A549 (cell line): ENCODE results near the gene CACNB1. TPM values are rescaled to one million over a fixed set of nuclear protein-coding genes. Genes with fewer than 3 reads are reported as not detected.
A peak's percentile ranks its signal among the peaks of the same experiment; 100 is the strongest.

Source experiments
- ATAC-seq, 2 experiments: fragments of 200-7000 bp in 1 of 2; fragments of >200 bp in 1 of 2; cut with Nextera tagmentation in 1 of 2; cut with Tn5 transposase in 1 of 2; 3 replicates each; pipeline versions ENCODE4 v1.8.0 to v1.9.1; 2018 to 2020; ENCODE audit warnings: mild to moderate bottlenecking in 1 of 2, moderate library complexity in 1 of 2
- CTCF ChIA-PET: fragments of 300-600 bp; sonication (Branson Sonifier 250); formaldehyde crosslinking; extraction: SDS; loops from one replicate; lab custom pipeline; 2021; ENCODE audit warnings: antibody characterized with exemption, inconsistent platforms; lab: Yijun Ruan, JAX
- POLR2A ChIA-PET: fragments of 350-600 bp; formaldehyde crosslinking; extraction: SDS; loops from one replicate; lab custom pipeline; 2021; ENCODE audit warnings: antibody characterized with exemption, inconsistent platforms; lab: Yijun Ruan, JAX
- DNase-seq, 2 experiments: peaks; one replicate each; pipeline versions ENCODE4 v3.0.0 to v3.0.0-alpha.2; 2011 to 2016; ENCODE audit warnings: low read depth in 1 of 2, low spot score in 1 of 2
- FAIRE-seq: peaks from 2 replicates; lab custom pipeline; 2011; peaks lifted over from hg19 to GRCh38; lab: Jason Lieb, UNC
- H3K27ac ChIP-seq, 2 experiments: fragments of >200 bp; sonication (Bioruptor Twin); formaldehyde crosslinking; 3 replicates each; pipeline ENCODE4 v1.5.1; 2016 to 2017
- H3K4me1 ChIP-seq: fragments of >200 bp; sonication (Bioruptor Twin); formaldehyde crosslinking; 3 replicates; pipeline ENCODE4 v1.6.1; 2016
- H3K4me2 ChIP-seq: fragments of >200 bp; sonication (Bioruptor Twin); formaldehyde crosslinking; 3 replicates; pipeline ENCODE4 v1.6.1; 2016
- H3K4me3 ChIP-seq: fragments of >200 bp; sonication (Bioruptor Twin); formaldehyde crosslinking; 3 replicates; pipeline ENCODE4 v1.5.1; 2016
- H3K9me3 ChIP-seq: fragments of >200 bp; sonication (Bioruptor Twin); formaldehyde crosslinking; 3 replicates; pipeline ENCODE4 v1.6.1; 2016
- ATOH8 ChIP-seq: fragments of 250-450 bp; sonication (Bioruptor Pico); IDR thresholded peaks from 2 replicates; pipeline ENCODE4 v1.5.0; 2020; ENCODE audit warnings: low read depth, mild to moderate bottlenecking, moderate library complexity
- BCL3 ChIP-seq: fragments of >200 bp; sonication (Bioruptor Twin); formaldehyde crosslinking; IDR thresholded peaks from 3 replicates; pipeline ENCODE4 v1.6.1; 2016
- BHLHE40 ChIP-seq: IDR thresholded peaks from 2 replicates; pipeline ENCODE4 v1.6.1; 2012; ENCODE audit warnings: low read depth, low read length, inconsistent platforms
- CBX2 ChIP-seq: fragments of 200-600 bp; sonication (generic); IDR thresholded peaks from 2 replicates; pipeline ENCODE4 v1.6.1; 2016; ENCODE audit warnings: low read depth, mild to moderate bottlenecking, borderline replicate concordance
- CBX8 ChIP-seq: fragments of 200-600 bp; sonication (generic); IDR thresholded peaks from 2 replicates; pipeline ENCODE4 v1.6.1; 2016
- CHD2 ChIP-seq: fragments of 150-350 bp; IDR thresholded peaks from 2 replicates; pipeline ENCODE4 v1.6.1; 2014; ENCODE audit warnings: low read length; ENCODE audit not compliant: partially characterized antibody
- CHD4 ChIP-seq: fragments of 200-600 bp; sonication (generic); IDR thresholded peaks from 2 replicates; pipeline ENCODE4 v1.6.1; 2016; ENCODE audit warnings: antibody characterized with exemption, mild to moderate bottlenecking, borderline replicate concordance
- CTCF ChIP-seq: fragments of >200 bp; sonication (Bioruptor Twin); formaldehyde crosslinking; IDR thresholded peaks from 3 replicates; pipeline ENCODE4 v1.5.1; 2016
- EHF ChIP-seq: fragments of 250-450 bp; sonication (Bioruptor Pico); IDR thresholded peaks from 2 replicates; pipeline ENCODE4 v1.5.0; 2020; ENCODE audit warnings: mild to moderate bottlenecking
- ELK1 ChIP-seq: fragments of 150-350 bp; IDR thresholded peaks from 2 replicates; pipeline ENCODE4 v1.6.1; 2014; ENCODE audit warnings: low read depth, mild to moderate bottlenecking, low read length
- EP300 ChIP-seq, 2 experiments: fragments of >200 bp; sonication (Bioruptor Twin); formaldehyde crosslinking; IDR thresholded peaks; 2 replicates in 1 of 2; 3 replicates in 1 of 2; pipeline ENCODE4 v1.6.1; 2016 to 2017
- FOSB ChIP-seq: fragments of 250-450 bp; sonication (Bioruptor Pico); IDR thresholded peaks from 2 replicates; pipeline ENCODE4 v1.5.0; 2020; ENCODE audit warnings: mild to moderate bottlenecking, moderate library complexity
- FOSL2 ChIP-seq, 2 experiments: fragments of 450-650 bp in 1 of 2; fragments of >200 bp in 1 of 2; sonication (Bioruptor Twin) in 1 of 2; formaldehyde crosslinking; IDR thresholded peaks; 2 replicates each; pipeline versions ENCODE4 v1.5.0 to v1.6.1; 2016 to 2020; ENCODE audit warnings: mild to moderate bottlenecking in 1 of 2, moderate library complexity in 1 of 2
- FOXS1 ChIP-seq: fragments of 250-450 bp; sonication (Bioruptor Pico); IDR thresholded peaks from 2 replicates; pipeline ENCODE4 v1.5.0; 2020; ENCODE audit warnings: mild to moderate bottlenecking, moderate library complexity
- GATA3 ChIP-seq: IDR thresholded peaks from 2 replicates; pipeline ENCODE4 v1.6.1; 2012; ENCODE audit warnings: borderline replicate concordance
- HES2 ChIP-seq: fragments of >200 bp; sonication (Bioruptor Twin); formaldehyde crosslinking; IDR thresholded peaks from 2 replicates; pipeline ENCODE4 v1.6.1; 2016
- HEYL ChIP-seq: fragments of 250-450 bp; sonication (Bioruptor Pico); IDR thresholded peaks from 2 replicates; pipeline ENCODE4 v1.8.0; 2021; ENCODE audit warnings: mild to moderate bottlenecking, moderate library complexity
- HMGXB4 ChIP-seq: fragments of 250-450 bp; sonication (Bioruptor Pico); IDR thresholded peaks from 2 replicates; pipeline ENCODE4 v1.5.0; 2021; ENCODE audit warnings: mild to moderate bottlenecking, moderate library complexity, borderline replicate concordance
- HOXA7 ChIP-seq: fragments of 250-450 bp; sonication (Bioruptor Pico); IDR thresholded peaks from 2 replicates; pipeline ENCODE4 v1.5.0; 2020; ENCODE audit warnings: mild to moderate bottlenecking, moderate library complexity
- JUN ChIP-seq, 2 experiments: fragments of >200 bp; sonication (Bioruptor Twin); formaldehyde crosslinking; IDR thresholded peaks; 2 replicates in 1 of 2; 3 replicates in 1 of 2; pipeline ENCODE4 v1.6.1; 2016 to 2017
- JUNB ChIP-seq: fragments of >200 bp; sonication (Bioruptor Twin); formaldehyde crosslinking; IDR thresholded peaks from 2 replicates; pipeline ENCODE4 v1.6.1; 2016
- KDM1A ChIP-seq: fragments of 200-600 bp; sonication (generic); IDR thresholded peaks from 2 replicates; pipeline ENCODE4 v1.6.1; 2016; ENCODE audit warnings: low read depth, mild to moderate bottlenecking
- MAFK ChIP-seq: fragments of 450-650 bp; IDR thresholded peaks from 2 replicates; pipeline ENCODE4 v1.6.1; 2014; ENCODE audit not compliant: partially characterized antibody
- MAX ChIP-seq: IDR thresholded peaks from 2 replicates; pipeline ENCODE4 v1.6.1; 2012
- MAZ ChIP-seq: fragments of 150-350 bp; IDR thresholded peaks from 2 replicates; pipeline ENCODE4 v1.6.1; 2014; ENCODE audit warnings: antibody characterized with exemption, low read depth, low read length, borderline replicate concordance
- NR3C1 ChIP-seq: fragments of >200 bp; sonication (Bioruptor Twin); formaldehyde crosslinking; IDR thresholded peaks from 3 replicates; pipeline ENCODE4 v1.6.1; 2017
- PBX3 ChIP-seq: IDR thresholded peaks from 2 replicates; pipeline ENCODE4 v1.6.1; 2012
- PHF8 ChIP-seq: fragments of 200-600 bp; sonication (generic); IDR thresholded peaks from 2 replicates; pipeline ENCODE4 v1.6.1; 2016; ENCODE audit warnings: low read depth, mild to moderate bottlenecking, antibody characterized with exemption, moderate library complexity, borderline replicate concordance
- POLR2AphosphoS2 ChIP-seq: conservative IDR thresholded peaks from 2 replicates; pipeline ENCODE4 v1.6.1; 2012; ENCODE audit warnings: low read length, improper control_type of control experiment, inconsistent platforms
- RARB ChIP-seq: fragments of 250-450 bp; sonication (Bioruptor Pico); IDR thresholded peaks from 2 replicates; pipeline ENCODE4 v1.8.0; 2021; ENCODE audit warnings: mild to moderate bottlenecking, moderate library complexity
- TFCP2L1 ChIP-seq: fragments of 250-450 bp; sonication (Bioruptor Pico); IDR thresholded peaks from 2 replicates; pipeline ENCODE4 v1.5.0; 2021; ENCODE audit warnings: mild to moderate bottlenecking
- TP53 ChIP-seq: fragments of 250-450 bp; sonication (Bioruptor Pico); IDR thresholded peaks from 2 replicates; pipeline ENCODE4 v1.5.0; 2021; ENCODE audit warnings: mild to moderate bottlenecking, moderate library complexity
- ZFP36 ChIP-seq: fragments of 450-650 bp; IDR thresholded peaks from 2 replicates; pipeline ENCODE4 v1.6.1; 2014; ENCODE audit warnings: borderline replicate concordance; ENCODE audit not compliant: partially characterized antibody
- ZNF302 ChIP-seq: fragments of 250-450 bp; sonication (Bioruptor Pico); IDR thresholded peaks from 2 replicates; pipeline ENCODE4 v1.9.0; 2021; ENCODE audit warnings: inconsistent platforms, mild to moderate bottlenecking, moderate library complexity
- WGBS: methylation state at CpG from one replicate; pipeline ENCODE4 v1.1.6; 2017; ENCODE audit errors: missing lambda C conversion rate; 5-methylcytosine and 5-hydroxymethylcytosine counted together
- polyA plus RNA-seq, 4 experiments: library from polyadenylated mRNA; depleted of rRNA in 3 of 4; stranded (reverse); fragments of >200 nt; fragmentation: RNase III in 1 of 4; extraction: RNeasy Plus Mini Kit Qiagen cat#74134 plus additional on column Dnase treatment in 1 of 4; gene quantifications; 2 replicates in 3 of 4; 3 replicates in 1 of 4; pipeline ENCODE4 v1.2.3, GENCODE V29; 2011 to 2017

CACNB1 gene
- polyA plus RNA-seq, 2 of the 4 experiments (the other 2 are of a cell fraction), result 3.6 to 3.9 TPM

- ChIA-PET CTCF (interaction anchor here (0.7 to 31.5 kb wide), 4 partner anchors 14 to 418 kb away, joined by 3 to 1140 read pairs (median 74); no protein-coding TSS in a partner anchor), POLR2A (interaction anchor here (0.6 to 3.3 kb wide), 5 partner anchors 7 to 40 kb away, joined by 3 to 34 read pairs (median 6); no protein-coding TSS in a partner anchor)
- no peak for DNase-seq
- 93% methylated on average over 3 of the region's 3 CpGs for WGBS
- no peak overlapping the region for H3K4me2 ChIP-seq
- no peak for FAIRE-seq
- H3K9me3 ChIP-seq, result no peaks in the 10 kb centered on the region
- no peak for ATAC-seq
- peaks cover 34% of the 10 kb centered on the region for H3K4me1 ChIP-seq
- H3K4me3 ChIP-seq, result no peak overlapping the region
- no peak overlapping the region for H3K27ac ChIP-seq
- TF ChIP-seq MAZ (no peak), HMGXB4 (CRISPR knock-in tag) (no peak), GATA3 (no peak), PBX3 (no peak), KDM1A (no peak), BHLHE40 (no peak), ATOH8 (CRISPR knock-in tag) (no peak), EHF (no peak), TFCP2L1 (peak; percentile 92), FOSL2 (IDR thresholded peaks at IDR 0.05) (no peak), FOSL2 (CRISPR knock-in tag; IDR thresholded peaks at IDR 0.05) (no peak), ZFP36 (no peak), CHD4 (no peak), JUN (IDR thresholded peaks at IDR 0.05) (peak in 1 of 2 experiments; percentile 35; a peak in 2 of 5 replicates), CTCF (no peak), HES2 (no peak), ELK1 (no peak), TP53 (CRISPR knock-in tag) (no peak; the same call in 1 of the 2 replicates), PHF8 (no peak), CHD2 (no peak), FOSB (peak; percentile 71; the same call in 1 of the 2 replicates), EP300 (IDR thresholded peaks at IDR 0.05) (no peak), ZNF302 (CRISPR knock-in tag) (no peak), CBX8 (no peak), MAFK (no peak), JUNB (no peak), FOXS1 (CRISPR knock-in tag) (no peak), CBX2 (no peak), BCL3 (no peak; the same call in 2 of the 3 replicates), HEYL (CRISPR knock-in tag) (no peak), RARB (CRISPR knock-in tag) (peak; percentile 64; the same call in 1 of the 2 replicates), MAX (no peak), NR3C1 (no peak), HOXA7 (CRISPR knock-in tag) (peak; percentile 78), POLR2AphosphoS2 (peak; percentile 89; the same call in 1 of the 2 replicates)
Measured at GRCh38 chr17:39205112-39205526, 7.7 kb upstream of the CACNB1 start.
